GDM1 (cell line): ENCODE data around the gene GBP3.
"Not testable (repeated sequence)": the region's sequence is repeated elsewhere in the genome, so short reads cannot be mapped to it uniquely, and the experiment has no call there.

Experiments
- DNase-seq: peaks from one replicate; lab custom pipeline; 2025; lab: John Stamatoyannopoulos, UW

Gene GBP3, protein sequence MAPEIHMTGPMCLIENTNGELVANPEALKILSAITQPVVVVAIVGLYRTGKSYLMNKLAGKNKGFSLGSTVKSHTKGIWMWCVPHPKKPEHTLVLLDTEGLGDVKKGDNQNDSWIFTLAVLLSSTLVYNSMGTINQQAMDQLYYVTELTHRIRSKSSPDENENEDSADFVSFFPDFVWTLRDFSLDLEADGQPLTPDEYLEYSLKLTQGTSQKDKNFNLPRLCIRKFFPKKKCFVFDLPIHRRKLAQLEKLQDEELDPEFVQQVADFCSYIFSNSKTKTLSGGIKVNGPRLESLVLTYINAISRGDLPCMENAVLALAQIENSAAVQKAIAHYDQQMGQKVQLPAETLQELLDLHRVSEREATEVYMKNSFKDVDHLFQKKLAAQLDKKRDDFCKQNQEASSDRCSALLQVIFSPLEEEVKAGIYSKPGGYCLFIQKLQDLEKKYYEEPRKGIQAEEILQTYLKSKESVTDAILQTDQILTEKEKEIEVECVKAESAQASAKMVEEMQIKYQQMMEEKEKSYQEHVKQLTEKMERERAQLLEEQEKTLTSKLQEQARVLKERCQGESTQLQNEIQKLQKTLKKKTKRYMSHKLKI

DNA sequence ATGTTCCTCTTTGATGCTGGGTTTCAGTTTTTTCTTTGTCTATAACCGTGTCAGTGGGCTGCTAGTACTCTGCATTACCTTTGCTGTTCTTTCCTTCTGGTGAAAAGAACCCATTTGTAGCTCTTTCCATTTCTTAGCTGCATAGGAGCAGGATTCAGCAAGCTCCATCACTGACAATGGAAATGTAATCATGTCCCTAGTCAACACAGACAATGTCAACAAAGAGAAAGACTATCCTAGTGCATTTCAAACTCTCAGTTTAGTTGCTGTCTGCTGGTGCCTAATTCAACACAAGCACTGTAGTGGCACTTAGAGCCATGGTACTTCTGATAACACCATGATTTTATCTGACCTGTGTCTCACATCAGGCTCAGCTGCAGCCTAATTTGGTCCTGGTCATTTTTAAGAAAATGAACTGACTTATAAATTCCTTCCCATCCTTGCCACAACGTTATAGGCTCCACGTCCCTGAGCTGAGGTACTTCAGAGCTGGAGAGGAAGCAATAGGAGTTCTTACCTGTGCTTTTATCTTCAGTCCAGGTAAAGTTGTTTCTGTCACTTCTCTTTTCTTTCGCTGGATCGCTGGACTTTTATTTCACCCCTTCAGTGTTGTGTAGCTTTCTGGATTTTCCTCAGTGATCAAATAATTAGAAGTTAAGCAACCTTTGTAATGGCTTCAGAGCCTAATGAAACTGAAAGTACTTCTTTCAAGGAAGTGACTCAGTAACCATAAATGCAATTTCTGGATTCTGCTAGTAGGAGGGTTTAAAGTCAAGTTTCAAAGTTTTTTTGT, at the start of gene GBP3:
GBP3 (minus strand) TSS at position 700 of the 793 bp plus-strand sequence. CDS start 2,145 bp downstream, outside the sequence.
- DNase-seq, result peak; percentile 13

DNA sequence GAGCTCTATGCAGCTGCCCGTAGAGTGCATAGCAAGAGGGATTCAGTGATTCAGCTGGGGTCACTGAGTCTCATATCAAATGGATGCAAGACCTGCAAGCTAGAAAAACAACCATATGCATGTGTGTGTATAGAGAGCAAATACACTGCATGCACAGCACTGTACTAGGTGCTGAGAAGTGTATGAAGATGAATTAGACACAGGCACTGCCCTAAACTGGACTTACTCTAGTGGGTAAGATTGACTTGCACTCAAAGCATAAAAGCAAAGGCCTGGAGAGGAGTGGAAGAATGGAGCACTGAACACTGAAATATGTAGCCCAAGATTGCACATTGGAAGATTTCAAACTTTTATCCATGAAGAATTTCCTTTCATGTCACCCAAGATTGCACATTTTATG, 47.8 kb upstream of the GBP3 start:
- DNase-seq, result no peak

DNA sequence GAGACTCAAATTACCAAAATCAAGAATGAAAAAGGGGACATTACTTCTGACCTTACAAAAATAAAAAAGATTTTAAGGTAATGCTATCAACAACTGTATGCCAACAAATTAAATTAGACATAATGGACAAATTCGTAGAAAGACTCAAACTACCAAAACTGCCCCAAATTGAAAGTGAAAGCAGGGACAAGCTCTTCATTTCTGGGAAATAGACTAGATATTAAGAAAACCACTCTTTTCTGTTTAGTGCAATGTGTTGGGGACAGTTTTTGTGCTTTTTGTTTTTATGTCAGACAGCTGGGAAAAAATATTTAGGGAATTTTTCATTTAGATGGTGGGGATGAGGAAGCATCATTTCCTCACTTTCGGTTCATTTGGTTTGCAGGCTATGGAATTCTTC, 47.3 kb upstream of the GBP3 start:
- no peak for DNase-seq

DNA sequence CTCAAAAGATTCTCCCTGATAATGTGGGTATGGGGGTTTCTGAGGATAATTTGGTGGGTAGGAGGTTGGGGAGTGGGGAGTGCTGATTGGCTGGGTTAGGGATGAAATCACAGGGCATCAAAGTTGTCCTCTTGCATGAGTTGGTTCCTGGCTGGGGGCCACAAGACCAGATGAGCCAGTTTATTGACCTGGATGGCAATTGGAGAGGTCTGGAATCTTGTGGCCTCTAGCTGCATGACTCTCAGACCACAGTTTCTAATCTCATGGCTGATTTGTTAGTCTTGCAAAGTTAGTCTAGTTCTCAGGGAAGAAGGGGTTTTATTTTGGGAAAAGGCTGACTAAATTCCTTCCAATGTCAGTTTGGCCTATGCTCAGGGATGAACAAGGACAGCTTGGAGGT, 45.6 kb upstream of the GBP3 start:
- no peak for DNase-seq

DNA sequence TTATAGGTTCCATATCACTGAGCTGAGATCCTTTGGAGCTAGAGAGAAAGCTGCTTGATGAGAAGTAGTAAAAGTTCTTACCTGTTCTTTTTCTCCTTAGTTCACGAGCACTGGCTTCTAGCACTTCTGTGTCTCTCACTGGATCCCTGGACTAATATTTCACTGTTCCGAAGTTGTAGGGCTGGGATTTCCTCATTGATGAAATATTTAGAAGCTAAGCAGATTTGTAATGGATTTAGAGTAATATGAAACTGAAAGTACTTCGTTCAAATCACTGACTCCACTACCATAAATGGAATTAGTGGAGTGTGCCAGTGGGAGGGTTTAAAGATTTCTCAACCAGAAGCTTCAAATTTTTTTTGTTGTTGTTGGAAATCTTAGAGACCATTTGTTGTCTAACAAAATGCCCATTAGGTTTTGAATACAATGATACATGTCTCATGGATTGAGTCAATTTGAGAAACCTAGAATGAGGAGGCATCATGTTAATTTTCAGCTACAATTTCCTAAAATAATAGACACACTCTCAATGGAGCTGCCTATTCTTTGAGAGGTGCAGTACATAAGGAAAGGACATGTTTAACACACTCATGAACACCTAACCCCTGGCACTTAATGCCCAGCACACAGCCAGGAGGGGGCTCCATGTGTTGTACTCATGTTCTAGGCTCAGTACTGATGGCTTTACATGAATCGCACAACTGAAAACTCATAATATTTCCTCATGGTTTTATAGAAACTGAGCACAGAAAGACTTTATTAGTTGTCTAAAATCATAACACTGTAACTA, 42.6 kb upstream of the GBP3 start, which contains the start of gene GBP1:
GBP1 (minus strand) TSS at position 130 of the 790 bp plus-strand sequence. CDS start 1,974 bp downstream, outside the sequence.
- no peak for DNase-seq

DNA sequence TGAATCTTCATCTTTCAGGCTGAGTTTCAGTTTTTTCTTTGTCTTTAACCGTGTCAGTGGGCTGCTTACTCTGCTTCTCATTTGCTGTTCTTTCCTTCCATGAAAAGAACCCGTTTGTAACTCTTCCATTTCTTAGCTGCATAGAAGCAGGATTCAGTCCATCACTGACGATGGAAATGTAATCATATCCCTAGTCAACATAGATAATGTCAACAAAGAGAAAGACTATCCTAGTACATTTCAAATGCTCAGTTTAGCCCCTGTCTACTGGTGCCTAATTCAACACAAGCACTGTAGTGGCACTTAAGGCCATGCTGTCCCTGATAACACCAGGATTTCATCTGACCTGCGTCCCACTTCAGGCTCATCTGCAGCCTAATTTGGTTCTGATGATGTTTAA, 42.0 kb upstream of the GBP3 start:
- DNase-seq, result no peak

DNA sequence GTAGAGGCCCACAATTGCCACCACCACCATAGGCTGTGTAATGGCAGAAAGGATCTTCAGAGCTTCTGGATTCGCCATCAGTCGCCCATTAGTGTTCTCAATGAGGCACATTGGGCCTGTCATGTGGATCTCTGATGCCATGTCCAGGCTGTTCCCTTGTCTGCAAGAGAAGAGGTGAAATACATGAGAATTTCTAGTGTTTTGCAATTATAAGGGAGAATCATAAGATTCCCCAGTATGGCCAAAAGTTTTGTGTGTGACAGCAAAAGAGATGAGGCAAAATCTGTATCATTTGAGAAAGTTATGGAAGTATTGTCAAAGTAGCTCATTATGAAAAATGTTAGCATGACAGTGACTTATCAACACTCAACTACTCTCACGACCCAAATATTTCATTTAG, 40.4 kb upstream of the GBP3 start:
- no peak for DNase-seq

DNA sequence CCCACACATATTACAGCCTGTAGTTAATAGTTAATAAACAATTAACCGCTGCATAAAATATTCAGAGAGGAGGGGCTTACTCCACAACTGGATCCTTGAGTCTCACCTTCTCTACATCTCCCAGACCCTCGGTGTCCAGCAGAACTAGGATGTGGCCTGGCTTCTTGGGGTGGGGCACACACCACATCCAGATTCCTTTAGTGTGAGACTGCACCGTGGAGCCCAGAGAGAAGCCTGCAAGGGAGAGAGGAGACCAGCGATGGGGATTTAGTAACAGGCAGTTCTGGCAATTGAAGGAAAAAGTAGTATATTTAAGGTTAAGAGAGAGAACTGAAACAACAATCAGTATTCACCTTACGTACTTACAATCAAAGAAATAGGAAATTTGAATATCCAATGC, 37.4 kb upstream of the GBP3 start:
- no peak for DNase-seq

DNA sequence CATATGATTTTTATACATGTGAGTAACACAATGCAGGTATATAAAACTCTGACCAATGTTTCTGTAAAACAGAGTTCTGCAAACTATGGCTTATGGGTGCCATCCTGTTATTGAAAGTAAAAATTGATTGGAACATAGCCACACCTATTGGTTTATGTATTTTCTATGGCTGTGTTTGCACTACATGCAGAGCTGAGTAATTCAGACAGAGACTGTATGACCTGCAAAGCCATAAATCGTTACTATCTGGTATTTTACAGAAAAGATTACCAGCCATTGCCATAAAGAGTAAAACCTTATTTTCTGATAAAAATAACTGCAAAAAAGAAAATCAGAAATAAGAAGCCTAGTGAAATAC, 29.3 kb upstream of the GBP3 start:
- no peak for DNase-seq

DNA sequence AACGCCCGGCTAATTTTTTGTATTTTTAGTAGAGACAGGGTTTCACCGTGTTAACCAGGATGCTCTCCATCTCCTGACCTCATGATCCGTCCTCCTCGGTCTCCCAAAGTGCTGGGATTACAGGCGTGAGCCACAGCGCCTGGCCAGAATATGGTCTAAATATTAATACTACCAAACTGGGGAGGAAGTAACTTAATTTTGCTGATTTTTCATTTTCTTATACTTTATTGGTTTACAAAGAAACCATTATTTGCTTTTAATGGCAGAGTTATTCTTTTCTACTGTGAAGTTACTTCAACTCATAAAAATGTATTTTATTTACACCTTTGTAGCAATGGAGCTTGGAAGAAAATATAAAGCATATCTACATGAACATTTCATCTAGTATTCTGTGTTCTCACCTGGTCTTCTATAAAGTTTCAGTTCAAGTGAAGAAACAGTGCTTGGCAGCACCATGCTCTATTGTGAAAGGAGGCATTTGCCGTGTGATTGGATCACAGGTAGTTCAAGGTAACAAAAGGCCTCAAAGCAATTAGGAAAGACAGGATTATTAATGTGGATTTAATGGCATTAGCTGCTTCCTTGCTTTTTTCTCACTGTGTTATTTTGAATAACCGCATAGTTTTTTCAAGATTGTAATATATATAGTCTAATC, 28.8 kb upstream of the GBP3 start:
- no peak for DNase-seq

DNA sequence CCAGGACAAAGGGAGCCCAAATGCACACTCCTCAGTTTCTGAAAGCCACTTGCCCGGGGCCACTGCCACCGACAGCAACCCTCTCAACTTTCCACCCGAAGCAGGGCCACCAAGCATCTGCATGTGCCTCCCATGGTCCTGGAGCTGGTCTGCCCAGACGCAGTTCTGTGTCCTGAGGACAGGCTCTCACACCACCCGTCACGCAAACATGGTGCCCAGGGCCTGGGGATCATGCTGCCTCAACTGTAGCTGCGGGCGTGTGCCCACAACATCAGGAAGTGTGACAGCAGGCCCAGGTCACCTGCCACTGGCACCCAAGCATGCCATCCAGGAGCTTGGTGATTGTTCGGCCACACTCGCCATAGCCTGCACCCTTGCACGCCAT, 28.0 kb upstream of the GBP3 start:
- no peak for DNase-seq

DNA sequence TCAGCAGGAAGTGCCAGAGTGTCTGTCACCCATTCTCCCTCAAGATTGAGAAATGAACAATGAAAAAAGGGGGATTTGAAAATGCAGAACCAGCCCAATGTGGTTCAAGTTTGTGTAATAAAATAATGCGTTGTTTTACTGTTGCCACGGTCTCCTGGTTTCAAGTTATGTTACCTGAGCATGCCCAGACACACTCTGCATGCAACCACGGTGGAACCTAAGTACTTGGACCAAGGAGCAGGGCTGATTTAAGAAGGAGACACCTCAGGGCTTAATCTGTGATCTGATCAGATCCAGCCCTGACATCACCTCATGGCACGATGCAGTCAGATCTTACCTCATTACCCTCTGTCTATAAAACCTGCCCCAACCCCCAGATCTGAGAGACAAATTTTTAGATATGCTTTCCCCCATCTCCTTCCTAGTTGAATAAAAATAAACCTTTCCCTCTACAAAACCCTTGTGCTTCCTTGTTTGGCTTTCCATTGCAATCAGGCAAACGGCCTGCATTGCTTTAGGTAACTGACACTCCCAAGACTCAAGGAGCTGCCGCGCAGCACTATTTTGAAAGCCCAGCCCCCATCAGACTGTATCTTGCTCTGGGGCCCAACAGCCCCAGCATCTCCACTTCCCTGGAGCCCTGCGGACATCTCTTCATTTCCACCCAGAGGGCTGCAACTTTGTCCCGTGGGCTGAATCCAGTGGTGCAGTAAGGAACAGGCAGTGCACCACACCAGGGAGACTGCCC, 27.4 kb upstream of the GBP3 start:
- DNase-seq, result not testable (repeated sequence)

DNA sequence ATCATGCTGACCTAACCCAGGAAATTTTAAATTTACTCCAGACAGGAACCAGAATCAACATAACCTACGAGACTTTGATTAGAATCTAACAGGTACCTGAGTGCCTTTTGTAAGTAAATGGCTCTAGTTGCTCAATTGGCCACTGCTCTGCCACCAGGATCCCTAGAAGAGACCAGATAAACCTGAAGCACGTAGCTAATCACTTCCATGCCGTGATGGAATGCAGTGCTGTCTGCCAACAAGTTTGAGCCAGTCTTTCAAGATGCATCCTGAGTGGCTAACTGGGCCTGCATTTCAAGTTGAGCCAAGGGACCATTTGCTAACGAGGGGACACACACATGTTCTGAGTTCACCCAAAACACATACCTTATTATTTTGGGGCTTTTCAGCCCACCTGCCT, 26.5 kb upstream of the GBP3 start:
- not testable (repeated sequence) for DNase-seq

DNA sequence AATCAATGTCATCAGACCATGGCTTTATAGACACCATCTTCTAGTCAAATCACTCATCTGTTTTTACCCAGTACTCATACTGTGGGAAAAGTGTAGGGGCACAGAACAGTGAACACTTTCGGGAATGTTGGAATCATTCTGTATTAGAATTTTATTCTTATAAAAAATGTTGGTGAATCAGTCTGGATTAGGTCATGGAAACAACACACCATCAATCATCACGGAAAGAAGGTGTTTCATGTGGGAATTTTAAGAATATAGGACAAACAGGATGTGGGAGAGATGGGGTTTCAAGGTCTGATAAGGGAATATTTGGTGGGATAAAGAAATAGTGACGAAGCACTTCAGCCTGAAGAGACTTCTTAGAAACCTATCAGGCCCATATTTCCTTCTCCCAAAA, 25.1 kb upstream of the GBP3 start:
- DNase-seq, result no peak

DNA sequence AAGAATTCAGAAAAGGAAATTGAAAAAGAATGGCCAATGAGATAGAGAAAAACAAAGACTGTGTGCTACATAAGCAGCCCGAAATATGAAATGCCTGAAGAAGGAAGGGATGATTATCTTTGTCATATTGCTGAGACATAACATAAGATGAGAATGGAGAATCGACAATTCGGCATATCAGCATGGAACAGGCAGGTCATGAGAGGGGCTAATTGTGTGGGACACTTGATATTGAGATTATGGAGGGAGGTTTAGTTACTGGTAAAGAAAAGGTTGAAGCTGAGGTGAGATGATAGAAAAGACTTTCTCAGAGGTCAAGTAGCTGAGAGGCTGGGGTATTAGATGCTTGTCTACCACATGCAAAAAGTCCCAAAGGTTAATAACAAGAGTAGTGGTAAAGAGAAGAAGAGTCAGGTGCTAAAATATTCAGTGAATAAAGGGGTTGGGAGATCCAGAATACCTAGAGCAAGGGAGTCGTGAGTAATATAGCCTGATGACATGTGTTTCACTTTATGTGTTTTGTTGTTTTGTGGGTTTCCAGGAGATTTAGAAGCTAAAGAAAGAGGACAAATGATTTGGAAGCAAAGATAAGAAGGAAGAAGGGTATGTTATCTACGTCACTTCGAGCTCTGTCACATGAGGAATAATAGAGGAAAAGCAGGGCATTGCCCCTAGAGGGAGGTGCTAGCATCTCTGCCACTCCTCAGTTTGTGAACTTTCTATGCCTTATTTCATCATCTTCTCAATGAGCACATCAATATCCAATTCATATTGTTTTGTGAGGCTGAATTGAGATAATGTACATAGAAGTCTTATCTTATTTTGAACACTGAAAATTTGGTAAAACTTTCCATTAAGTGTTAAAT, 23.9 kb upstream of the GBP3 start:
- not testable (repeated sequence) for DNase-seq

DNA sequence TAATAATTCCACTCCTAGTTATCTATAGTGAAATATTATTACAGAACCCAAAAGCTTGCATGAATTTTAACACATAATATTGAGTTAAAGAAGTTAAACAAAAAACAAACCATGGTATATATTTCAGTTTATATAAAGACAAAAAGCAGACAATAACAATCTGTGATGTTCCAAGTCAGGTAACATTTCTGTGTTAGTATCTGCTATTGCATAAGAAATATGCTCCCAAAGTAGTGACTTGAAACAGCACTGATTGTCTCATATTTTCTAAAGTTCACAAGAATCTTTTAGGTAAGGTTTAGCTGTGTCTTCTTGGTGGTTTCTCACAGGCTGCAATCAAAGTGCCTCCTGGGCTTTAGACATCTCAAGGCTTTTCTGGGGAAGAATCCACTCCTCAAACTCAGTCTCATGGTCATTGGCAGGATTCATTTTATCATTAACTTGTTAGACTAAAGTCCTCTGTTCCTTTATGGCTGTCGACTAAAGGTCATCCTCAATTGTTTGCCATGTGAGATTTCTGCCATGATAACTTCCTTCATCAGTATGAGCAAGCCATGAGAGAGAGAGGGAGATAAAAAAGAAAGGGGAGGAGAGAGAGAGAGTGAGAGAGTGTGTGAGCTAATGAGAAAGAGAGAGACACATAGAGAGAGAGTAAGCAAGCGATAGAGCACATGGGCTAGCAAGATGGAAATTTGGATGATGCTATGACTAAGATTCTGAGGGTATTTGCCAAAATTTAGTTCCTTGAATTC, 22.5 kb upstream of the GBP3 start:
- no peak for DNase-seq

DNA sequence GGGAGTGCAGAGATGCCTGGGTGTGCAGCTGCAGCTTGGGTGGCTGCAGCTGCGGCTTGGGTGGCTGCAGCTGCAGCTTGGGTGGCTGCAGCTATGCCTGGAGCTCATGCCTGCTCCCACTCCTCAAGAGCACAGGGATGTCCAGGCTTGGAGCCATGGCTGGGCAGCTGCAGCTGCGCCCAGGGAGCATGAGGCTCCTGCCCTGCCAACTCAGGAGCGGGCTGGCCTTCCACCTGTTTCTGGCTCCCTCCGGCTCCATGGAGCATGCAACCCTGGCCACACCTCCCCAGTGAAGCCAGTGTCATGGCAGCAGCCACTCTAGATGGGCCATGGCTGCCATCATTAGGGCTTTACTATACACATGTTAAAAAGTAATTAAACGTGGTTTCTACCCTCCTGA, 21.3 kb upstream of the GBP3 start:
- no peak for DNase-seq

DNA sequence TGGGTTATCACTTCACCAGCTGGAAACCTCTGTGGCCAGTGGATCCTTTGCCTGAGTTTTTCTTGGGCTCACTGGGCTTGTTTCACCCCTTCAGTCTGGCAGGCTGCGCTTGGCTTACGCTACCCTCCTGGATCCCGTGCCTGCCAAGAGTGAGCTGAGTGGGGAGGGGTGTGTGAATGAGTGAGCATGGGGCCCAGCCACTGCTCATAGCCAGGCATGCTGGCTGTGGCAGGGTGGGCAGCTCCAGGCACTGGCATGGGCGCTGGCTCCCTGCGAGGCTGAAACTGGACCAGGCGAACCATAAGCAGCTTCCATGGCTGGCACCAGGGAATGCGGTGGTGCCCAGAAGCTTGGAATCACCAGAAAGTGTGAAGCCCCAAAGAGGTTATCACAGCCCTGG, 19.8 kb upstream of the GBP3 start:
- DNase-seq, result no peak

DNA sequence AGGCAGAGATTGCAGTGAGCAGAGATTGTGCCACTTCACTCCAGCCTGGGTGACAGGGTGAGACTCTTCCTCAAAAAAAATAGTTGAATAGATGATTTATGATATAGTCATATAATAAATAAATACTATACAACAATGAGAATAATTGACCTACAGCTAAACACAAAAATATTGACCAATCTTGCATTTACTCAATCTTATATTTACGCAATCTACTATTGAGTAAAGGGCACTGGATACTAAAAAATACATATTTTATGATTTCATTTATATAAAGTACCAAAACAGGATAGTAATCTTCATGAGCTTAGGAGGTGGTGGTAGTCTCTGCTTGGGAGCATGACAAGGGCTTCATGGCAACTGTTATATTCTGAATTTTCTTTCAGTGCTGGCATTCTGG, 19.1 kb upstream of the GBP3 start:
- DNase-seq, result no peak
